Measurements from ENCODE around the gene CCDC73.

- no peak for TF ChIP-seq CTCF (IDR thresholded peaks at IDR 0.05; ENCODE audit: low read depth, low read length)
- TF ChIP-seq EZH2phosphoT487 (IDR thresholded peaks at IDR 0.05; ENCODE audit: low read depth) = no peak
These were observed 227.9 kb downstream of the CCDC73 start for GRCh38 chr11:32566517-32566916.
